Heart left ventricle (tissue), 16 donors: Measurements from ENCODE around the gene FAM53B. TPM values are rescaled to one million over a fixed set of nuclear protein-coding genes. Genes with fewer than 3 reads are reported as not detected.
A peak's percentile ranks its signal among the peaks of the same experiment; 100 is the strongest.

Experiments used
- ATAC-seq, 4 donors: fragments of 200-7000 bp; cut with Tn5 transposase; one replicate each; pipeline ENCODE4 v1.9.1; 2020 to 2022; ENCODE audit warnings: moderate library complexity in 4 of 4, mild to moderate bottlenecking in 3 of 4, moderate number of reproducible peaks in 1 of 4
- DNase-seq, 5 donors: peaks; one replicate each; pipeline ENCODE4 v3.0.0-alpha.2; 2020
- H3K27ac ChIP-seq, 12 donors: fragments of 200-600 bp; sonication (generic) in 4 of 12; one replicate each; pipeline versions ENCODE4 v1.5.0 to v1.8.0; 2016 to 2022; ENCODE audit warnings: mild to moderate bottlenecking in 2 of 12
- H3K27me3 ChIP-seq, 9 donors: fragments of 200-600 bp; sonication (generic) in 2 of 9; one replicate each; pipeline versions ENCODE4 v1.5.1 to v1.8.0; 2016 to 2022; ENCODE audit warnings: mild to moderate bottlenecking in 3 of 9
- H3K36me3 ChIP-seq, 9 donors: fragments of 200-600 bp; sonication (generic) in 2 of 9; one replicate each; pipeline versions ENCODE4 v1.5.0 to v1.8.0; 2018 to 2022; ENCODE audit warnings: mild to moderate bottlenecking in 2 of 9
- H3K4me1 ChIP-seq, 12 donors: fragments of 200-600 bp; sonication (generic) in 4 of 12; one replicate each; pipeline versions ENCODE4 v1.5.0 to v1.8.0; 2016 to 2022; ENCODE audit warnings: mild to moderate bottlenecking in 3 of 12
- H3K4me3 ChIP-seq, 12 donors: fragments of 200-600 bp; sonication (generic) in 4 of 12; one replicate each; pipeline versions ENCODE4 v1.5.0 to v1.8.0; 2017 to 2022; ENCODE audit warnings: mild to moderate bottlenecking in 9 of 12, moderate library complexity in 4 of 12
- H3K9me3 ChIP-seq, 12 donors: fragments of 200-600 bp; sonication (generic) in 4 of 12; one replicate each; pipeline versions ENCODE4 v1.5.0 to v1.8.0; 2016 to 2022; ENCODE audit warnings: mild to moderate bottlenecking in 1 of 12
- POLR2A ChIP-seq, 2 donors: fragments of 450-650 bp; IDR thresholded peaks; one replicate each; pipeline ENCODE4 v1.6.1; 2017; ENCODE audit warnings: antibody characterized with exemption in 2 of 2, mild to moderate bottlenecking in 2 of 2, moderate library complexity in 2 of 2
- WGBS, 4 donors: extraction: QIAGEN DNeasy Blood & Tissue Kit in 2 of 4; methylation state at CpG; one replicate each; pipeline versions ENCODE4 v1.1.5 to v1.1.7; 2013 to 2018; 5-methylcytosine and 5-hydroxymethylcytosine counted together
- intact Hi-C, 10 donors: fragments of 100-400 bp; cut with DNase I; formaldehyde crosslinking; loops; one replicate each; pipeline versions ENCODE4 v1.11.1 to v1.14.2; 2022
- polyA plus RNA-seq, 2 donors: library from polyadenylated mRNA; stranded (reverse); fragments of 200-250 nt; gene quantifications; one replicate each; pipeline ENCODE4 v1.2.3, GENCODE V29; 2013
- total RNA-seq, 9 donors: library from RNA; depleted of rRNA in 2 of 9; stranded (reverse); fragments of >200 nt in 2 of 9; fragmentation: NEBNext Ultra II Directional in 3 of 9; extraction: Animal tissue kit (Norgen Biotek cat#: 25700) in 3 of 9; gene quantifications; one replicate each; pipeline versions ENCODE4 v1.1.0 to v1.2.4, GENCODE V29; 2016 to 2023
- TF ChIP-seq, protein P1 (sequence below), 12 donors: fragments of 200-600 bp; sonication (generic) in 4 of 12; IDR thresholded peaks; one replicate each; pipeline versions ENCODE4 v1.5.0 to v1.8.0; 2018 to 2022; ENCODE audit warnings: antibody characterized with exemption in 12 of 12, mild to moderate bottlenecking in 5 of 12
- donor health status: ischemic (EF 13 %, LVEDD 7.1; RV severe dilation, severe dysfunction).
- donor health status: healthy with polysubstance abuse.
- donor health status: DM: no; HTN: yes; CAD: no.
- donor health status: DM: no; HTN: no; CAD: no.
- donor health status: ischemic (EF 25% LVEDD 6.9; RV normal size, moderate dysfunction).
- donor health status: ischemic (EF 25% LVEDD 5.7; RV mildly dilated, moderate dysfunction).
- donor health status: healthy.
- donor health status: DM: yes; HTN: yes; CAD: no.
- donor health status: ischemic (EF 35%, LVEDD 5.7; RV mildly dilated, moderate dysfunction).
- donor health status: nonischemic (EF 11% LVEDD 7.7; RV severe dilation, severe dysfunction).
- donor health status: DM: yes; HTN: yes; CAD: no.
- donor health status: PGD.
- donor health status: ischemic (EF 29% LVEDD 5.4; RV normal size, mild dysfunction).
- donor health status: nonischemic (EF 23%, LVEDD 6.1; RV moderate dilation, normal function).

The FAM53B gene
- total and polyA plus RNA-seq, 11 donors: 23.7 to 57.7 (median 35.5) TPM

DNA sequence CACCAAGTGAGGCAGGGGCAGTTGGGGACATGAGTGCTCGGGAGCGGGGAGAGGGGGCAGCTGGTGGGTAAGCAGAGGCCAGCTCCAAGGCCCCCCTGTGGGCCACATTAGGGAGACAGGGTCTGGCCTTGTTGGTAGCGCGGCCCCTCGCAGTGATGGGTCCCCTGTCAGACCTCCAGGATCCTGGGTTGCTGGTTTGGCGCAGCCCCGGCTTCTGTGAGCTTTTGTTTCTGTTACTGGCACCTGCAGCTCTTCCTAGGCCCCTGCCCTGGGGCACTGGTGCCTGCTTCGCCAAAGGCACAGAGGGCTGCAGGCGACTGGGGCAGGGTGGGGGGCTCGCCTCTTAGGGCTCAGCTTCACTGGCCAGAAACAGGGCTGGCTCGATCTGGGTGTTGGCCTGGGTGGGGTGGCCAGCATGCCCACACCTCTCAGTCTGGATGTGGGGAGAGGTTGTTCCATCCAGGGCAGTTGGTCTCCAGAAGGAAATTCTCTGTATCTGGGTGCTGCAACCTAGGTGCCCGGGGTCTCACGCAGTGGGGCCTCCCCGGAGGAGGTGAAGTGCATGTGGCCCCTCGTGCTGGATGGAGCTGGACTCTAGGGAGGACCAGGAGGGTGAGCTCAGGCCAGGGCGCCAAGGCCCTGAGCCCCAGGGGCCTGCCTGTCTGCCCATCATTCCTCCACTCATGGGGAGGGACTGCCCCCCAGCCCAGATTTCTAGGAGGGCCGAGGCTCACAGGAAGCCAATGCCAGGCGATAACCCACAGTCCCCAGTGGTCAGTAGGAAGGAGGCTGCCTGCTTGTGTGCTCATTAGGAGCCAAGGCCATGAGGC, 143.9 kb downstream of the FAM53B start:
- peak in 2 of 5 donors; percentile 23 to 57 for DNase-seq
- Histone ChIP-seq H3K27me3 (no peaks in the 10 kb centered on the region), H3K4me1 (no peaks in the 10 kb centered on the region), H3K9me3 (peaks cover 0 to 1% (median 0%) of the 10 kb centered on the region in 12 donors), H3K4me3 (no peak overlapping the region), H3K36me3 (no peaks in the 10 kb centered on the region), H3K27ac (no peak overlapping the region)
- intact Hi-C loops: no loop called here
- WGBS, 4 donors: 90 to 93% (median 91%) methylated on average over 15 to 18 of the region's 18 CpGs
- no peak for ATAC-seq
- TF ChIP-seq POLR2A (IDR thresholded peaks at IDR 0.05): no peak

DNA sequence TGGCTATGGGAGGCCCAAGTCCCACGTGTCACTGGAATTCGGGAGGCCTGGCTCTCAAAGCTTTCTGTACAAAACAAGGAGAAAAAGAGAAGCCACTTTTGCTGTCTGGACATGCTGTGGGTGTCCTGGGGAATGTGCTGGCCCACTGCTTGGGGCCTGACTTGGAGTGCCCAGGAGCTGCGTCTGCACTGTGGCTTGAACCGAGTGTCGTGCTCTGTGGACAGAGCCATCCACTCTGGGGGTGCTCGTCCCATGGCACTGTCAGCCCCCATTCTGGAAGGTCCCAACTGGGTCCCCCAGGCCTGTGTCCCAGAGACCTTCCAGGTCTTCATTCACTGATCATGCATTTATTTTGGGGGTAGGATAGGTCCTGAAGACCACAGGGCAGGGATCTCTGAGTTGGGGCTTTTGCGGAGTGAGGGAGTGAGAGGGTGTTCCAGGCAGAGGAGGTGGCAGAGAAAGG, 144.6 kb downstream of the FAM53B start:
- ATAC-seq: no peak
- DNase-seq: peak in 1 of 5 donors; percentile 12
- Histone ChIP-seq H3K9me3 (peaks cover 0 to 2% (median 0%) of the 10 kb centered on the region in 12 donors), H3K27me3 (no peaks in the 10 kb centered on the region), H3K27ac (no peak overlapping the region), H3K36me3 (no peaks in the 10 kb centered on the region), H3K4me1 (no peaks in the 10 kb centered on the region), H3K4me3 (no peak overlapping the region)
- WGBS, 4 donors: 72 to 95% (median 90%) methylated on average over 3 to 7 of the region's 7 CpGs
- intact Hi-C loops: no loop called here
- no peak for TF ChIP-seq POLR2A (IDR thresholded peaks at IDR 0.05)
- TF ChIP-seq, protein P1, sequence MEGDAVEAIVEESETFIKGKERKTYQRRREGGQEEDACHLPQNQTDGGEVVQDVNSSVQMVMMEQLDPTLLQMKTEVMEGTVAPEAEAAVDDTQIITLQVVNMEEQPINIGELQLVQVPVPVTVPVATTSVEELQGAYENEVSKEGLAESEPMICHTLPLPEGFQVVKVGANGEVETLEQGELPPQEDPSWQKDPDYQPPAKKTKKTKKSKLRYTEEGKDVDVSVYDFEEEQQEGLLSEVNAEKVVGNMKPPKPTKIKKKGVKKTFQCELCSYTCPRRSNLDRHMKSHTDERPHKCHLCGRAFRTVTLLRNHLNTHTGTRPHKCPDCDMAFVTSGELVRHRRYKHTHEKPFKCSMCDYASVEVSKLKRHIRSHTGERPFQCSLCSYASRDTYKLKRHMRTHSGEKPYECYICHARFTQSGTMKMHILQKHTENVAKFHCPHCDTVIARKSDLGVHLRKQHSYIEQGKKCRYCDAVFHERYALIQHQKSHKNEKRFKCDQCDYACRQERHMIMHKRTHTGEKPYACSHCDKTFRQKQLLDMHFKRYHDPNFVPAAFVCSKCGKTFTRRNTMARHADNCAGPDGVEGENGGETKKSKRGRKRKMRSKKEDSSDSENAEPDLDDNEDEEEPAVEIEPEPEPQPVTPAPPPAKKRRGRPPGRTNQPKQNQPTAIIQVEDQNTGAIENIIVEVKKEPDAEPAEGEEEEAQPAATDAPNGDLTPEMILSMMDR (IDR thresholded peaks at IDR 0.05): no peak

DNA sequence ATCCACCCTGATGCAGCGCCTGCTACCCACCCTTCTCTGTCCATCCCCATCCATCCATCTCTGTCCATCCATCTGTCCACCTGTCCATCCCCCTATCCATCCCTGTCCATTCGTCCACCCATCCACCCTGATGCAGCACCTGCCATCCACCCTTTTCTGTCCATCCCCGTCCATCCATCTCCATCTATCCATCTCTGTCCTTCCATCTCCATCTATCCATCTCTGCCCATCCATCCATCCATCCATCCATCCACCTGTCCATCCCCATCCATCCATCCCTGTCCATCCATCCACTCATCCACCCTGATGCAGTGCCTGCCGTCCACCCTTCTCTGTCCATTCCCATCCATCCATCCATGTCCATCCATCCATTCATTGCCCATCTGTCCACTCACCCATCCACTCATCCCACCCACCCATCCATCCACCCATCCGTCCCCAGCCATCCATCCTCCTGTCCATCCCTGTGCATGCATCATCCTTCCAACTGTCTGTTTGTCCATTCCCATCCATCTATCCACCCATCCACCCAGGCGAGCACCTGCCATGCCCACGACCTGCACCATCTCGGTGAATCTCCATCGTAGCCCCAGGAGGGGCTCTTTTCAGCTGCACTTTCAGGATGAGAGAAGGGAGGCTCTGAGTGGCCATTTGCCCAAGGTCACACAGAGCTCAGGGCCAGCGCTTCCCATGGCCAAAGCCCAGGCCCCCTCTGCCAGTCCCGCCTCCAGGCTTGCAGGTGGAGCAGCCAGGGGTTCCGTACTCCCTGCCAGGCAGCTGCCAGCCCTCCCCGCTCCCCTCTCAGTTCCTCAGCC, 145.2 kb downstream of the FAM53B start:
- intact Hi-C loops: no loop called here
- peak in 2 of 5 donors; percentile 6 to 29 for DNase-seq
- H3K36me3 ChIP-seq: no peaks in the 10 kb centered on the region
- H3K27me3 ChIP-seq: no peaks in the 10 kb centered on the region
- H3K4me3 ChIP-seq: no peak overlapping the region
- peaks cover 0 to 2% (median 0%) of the 10 kb centered on the region in 12 donors for H3K9me3 ChIP-seq
- no peak overlapping the region for H3K27ac ChIP-seq
- ATAC-seq: no peak
- 95 to 98% (median 97%) methylated on average over 13 of the region's 13 CpGs for WGBS, 4 donors
- no peaks in the 10 kb centered on the region for H3K4me1 ChIP-seq
- TF ChIP-seq, protein P1 (IDR thresholded peaks at IDR 0.05): no peak
- TF ChIP-seq POLR2A (IDR thresholded peaks at IDR 0.05): no peak

DNA sequence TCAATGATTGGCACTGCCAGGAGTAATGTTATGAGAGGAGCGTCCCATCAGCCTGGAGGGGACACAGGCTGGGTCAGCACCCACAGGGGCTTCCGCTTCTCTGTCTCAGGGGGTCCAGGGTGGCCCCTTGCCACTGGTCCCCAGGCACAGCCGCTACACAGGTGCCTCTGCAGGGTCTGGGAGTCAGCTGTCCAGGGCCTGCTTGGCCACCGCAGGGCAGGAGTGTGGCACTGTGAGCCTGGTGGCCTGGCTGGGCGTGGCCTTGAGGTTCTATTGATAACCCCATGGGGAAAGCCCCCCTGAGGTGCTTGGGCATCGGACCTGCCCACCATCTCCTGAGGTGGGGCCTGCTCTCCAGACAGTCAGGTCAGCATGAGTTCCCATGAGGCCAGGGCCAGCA, 146.0 kb downstream of the FAM53B start:
- no peaks in the 10 kb centered on the region for H3K27me3 ChIP-seq
- WGBS, 4 donors: 90 to 100% (median 97%) methylated on average over 2 to 6 of the region's 6 CpGs
- H3K36me3 ChIP-seq: no peaks in the 10 kb centered on the region
- ATAC-seq: no peak
- TF ChIP-seq, protein P1 (IDR thresholded peaks at IDR 0.05): no peak
- TF ChIP-seq POLR2A (IDR thresholded peaks at IDR 0.05): no peak
- peak in 2 of 5 donors; percentile 25 to 42 for DNase-seq
- H3K9me3 ChIP-seq: peaks cover 0 to 2% (median 0%) of the 10 kb centered on the region in 12 donors
- H3K4me1 ChIP-seq: no peaks in the 10 kb centered on the region
- H3K4me3 ChIP-seq: no peak overlapping the region
- no peak overlapping the region for H3K27ac ChIP-seq
- intact Hi-C loops: no loop called here
